HepG2 (cell line): ENCODE results near the gene FAM83G. TPM values are rescaled to one million over a fixed set of nuclear protein-coding genes. Genes with fewer than 3 reads are reported as not detected.

Source experiments
- ARID3A ChIP-seq: IDR thresholded peaks from 2 replicates; pipeline ENCODE4 v1.6.1; 2012; ENCODE audit warnings: low read depth, low read length, improper control_type of control experiment
- BATF2 ChIP-seq: sonication (generic); formaldehyde crosslinking; IDR thresholded peaks from 2 replicates; pipeline ENCODE4 v1.8.0; 2022; ENCODE audit warnings: mild to moderate bottlenecking, missing genetic modification reagents, moderate library complexity
- CSRNP2 ChIP-seq: sonication (generic); formaldehyde crosslinking; conservative IDR thresholded peaks from 2 replicates; pipeline ENCODE4 v1.8.0; 2022; ENCODE audit warnings: low read depth, missing genetic modification reagents
- E2F5 ChIP-seq: sonication (generic); formaldehyde crosslinking; conservative IDR thresholded peaks from 2 replicates; pipeline ENCODE4 v1.4.0; 2020; ENCODE audit warnings: missing genetic modification reagents
- HNF1A ChIP-seq, 2 experiments: sonication (generic) in 1 of 2; formaldehyde crosslinking in 1 of 2; IDR thresholded peaks; 2 replicates each; pipeline versions ENCODE4 v1.4.0 to v1.6.1; 2016 to 2020; ENCODE audit warnings: borderline replicate concordance in 1 of 2, low read depth in 1 of 2, mild to moderate bottlenecking in 1 of 2, missing genetic modification reagents in 1 of 2
- MAX ChIP-seq: IDR thresholded peaks from 2 replicates; pipeline ENCODE4 v1.6.1; 2012; ENCODE audit warnings: inconsistent platforms
- MIER2 ChIP-seq: IDR thresholded peaks from 2 replicates; pipeline ENCODE4 v1.6.1; 2016; ENCODE audit warnings: missing biosample characterization, missing genetic modification reagents
- NAIF1 ChIP-seq: sonication (generic); formaldehyde crosslinking; IDR thresholded peaks from 2 replicates; pipeline ENCODE4 v1.5.0; 2020; ENCODE audit warnings: mild to moderate bottlenecking, missing genetic modification reagents, borderline replicate concordance
- NKX3-1 ChIP-seq: sonication (generic); formaldehyde crosslinking; IDR thresholded peaks from 2 replicates; pipeline ENCODE4 v1.5.0; 2020; ENCODE audit warnings: missing genetic modification reagents
- PRPF4 ChIP-seq: fragments of 200-400 bp; formaldehyde crosslinking; IDR thresholded peaks from 2 replicates; pipeline ENCODE4 v1.6.1; 2016; ENCODE audit warnings: low read length, low read depth; ENCODE audit not compliant: poor library complexity, severe bottlenecking
- SIN3A ChIP-seq: IDR thresholded peaks from 2 replicates; pipeline ENCODE4 v1.6.1; 2011; ENCODE audit warnings: low read depth, mild to moderate bottlenecking, control low read depth, low read length, borderline replicate concordance
- ZNF180 ChIP-seq: sonication (generic); formaldehyde crosslinking; IDR thresholded peaks from 2 replicates; pipeline ENCODE4 v1.4.0; 2020; ENCODE audit warnings: low read depth, missing genetic modification reagents, borderline replicate concordance
- ZNF251 ChIP-seq: sonication (generic); formaldehyde crosslinking; IDR thresholded peaks from 2 replicates; pipeline ENCODE4 v1.9.0; 2021; ENCODE audit warnings: mild to moderate bottlenecking, missing genetic modification reagents
- ZNF704 ChIP-seq: sonication (generic); formaldehyde crosslinking; IDR thresholded peaks from 2 replicates; pipeline ENCODE4 v1.8.1; 2023; ENCODE audit warnings: mild to moderate bottlenecking, inconsistent platforms, moderate library complexity, missing genetic modification reagents, borderline replicate concordance
- ZNF724P ChIP-seq: sonication (generic); formaldehyde crosslinking; IDR thresholded peaks from 2 replicates; pipeline ENCODE4 v1.8.0; 2022; ENCODE audit warnings: missing genetic modification reagents, borderline replicate concordance
- ZSCAN9 ChIP-seq: IDR thresholded peaks from 2 replicates; pipeline ENCODE4 v1.6.1; 2016; ENCODE audit warnings: borderline replicate concordance
- polyA plus RNA-seq, 8 experiments: library from polyadenylated mRNA; depleted of rRNA in 3 of 8; stranded (reverse) in 7 of 8; unstranded in 1 of 8; fragments of >200 nt; fragmentation: Illumina TruSeq in 4 of 8; extraction: Trizol in 4 of 8; gene quantifications; 2 replicates each; pipeline versions ENCODE4 v1.2.1 to v1.2.3, GENCODE V29; 2011 to 2016; ENCODE audit warnings: low read depth in 4 of 8, missing spikeins in 1 of 8, mixed read lengths in 1 of 8; ENCODE audit not compliant: insufficient read depth in 1 of 8
- total RNA-seq, 5 experiments: library from RNA; depleted of rRNA; stranded (reverse); fragments of >200 nt; fragmentation: Illumina TruSeq; extraction: Trizol; gene quantifications; 2 replicates each; pipeline ENCODE4 v1.2.3, GENCODE V29; 2016; ENCODE audit warnings: low read depth in 1 of 5

FAM83G gene
- total and polyA plus RNA-seq, 2 of the 13 experiments (the other 11 are each of a cell fraction or from before 2014, with no cell fraction given): 13.7 to 18.6 TPM

- TF ChIP-seq PRPF4: no peak
- TF ChIP-seq SIN3A: no peak
- no peak for TF ChIP-seq BATF2 (CRISPR knock-in tag)
- TF ChIP-seq ZSCAN9: no peak
- no peak for TF ChIP-seq MAX
- TF ChIP-seq ZNF180: no peak
- TF ChIP-seq NKX3-1 (CRISPR knock-in tag): no peak
- no peak for TF ChIP-seq HNF1A (IDR thresholded peaks at IDR 0.05; ENCODE audit: low read depth)
- no peak for TF ChIP-seq HNF1A (CRISPR knock-in tag; IDR thresholded peaks at IDR 0.05; ENCODE audit: borderline replicate concordance)
- no peak for TF ChIP-seq E2F5
- TF ChIP-seq ZNF704 (CRISPR knock-in tag): no peak
- no peak for TF ChIP-seq ARID3A
- no peak for TF ChIP-seq ZNF251
- no peak for TF ChIP-seq MIER2
- TF ChIP-seq ZNF724P (CRISPR knock-in tag): no peak
- no peak for TF ChIP-seq CSRNP2 (CRISPR knock-in tag)
- no peak for TF ChIP-seq NAIF1 (CRISPR knock-in tag)
Measured at GRCh38 chr17:19010729-19011505, 6.4 kb upstream of the FAM83G start (continued).
